ENCODE data around the gene MRM3.
"Not testable (repeated sequence)": the region's sequence is repeated elsewhere in the genome, so short reads cannot be mapped to it uniquely, and the experiment has no call there.

MRM3 gene, protein sequence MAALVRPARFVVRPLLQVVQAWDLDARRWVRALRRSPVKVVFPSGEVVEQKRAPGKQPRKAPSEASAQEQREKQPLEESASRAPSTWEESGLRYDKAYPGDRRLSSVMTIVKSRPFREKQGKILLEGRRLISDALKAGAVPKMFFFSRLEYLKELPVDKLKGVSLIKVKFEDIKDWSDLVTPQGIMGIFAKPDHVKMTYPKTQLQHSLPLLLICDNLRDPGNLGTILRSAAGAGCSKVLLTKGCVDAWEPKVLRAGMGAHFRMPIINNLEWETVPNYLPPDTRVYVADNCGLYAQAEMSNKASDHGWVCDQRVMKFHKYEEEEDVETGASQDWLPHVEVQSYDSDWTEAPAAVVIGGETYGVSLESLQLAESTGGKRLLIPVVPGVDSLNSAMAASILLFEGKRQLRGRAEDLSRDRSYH

DNA sequence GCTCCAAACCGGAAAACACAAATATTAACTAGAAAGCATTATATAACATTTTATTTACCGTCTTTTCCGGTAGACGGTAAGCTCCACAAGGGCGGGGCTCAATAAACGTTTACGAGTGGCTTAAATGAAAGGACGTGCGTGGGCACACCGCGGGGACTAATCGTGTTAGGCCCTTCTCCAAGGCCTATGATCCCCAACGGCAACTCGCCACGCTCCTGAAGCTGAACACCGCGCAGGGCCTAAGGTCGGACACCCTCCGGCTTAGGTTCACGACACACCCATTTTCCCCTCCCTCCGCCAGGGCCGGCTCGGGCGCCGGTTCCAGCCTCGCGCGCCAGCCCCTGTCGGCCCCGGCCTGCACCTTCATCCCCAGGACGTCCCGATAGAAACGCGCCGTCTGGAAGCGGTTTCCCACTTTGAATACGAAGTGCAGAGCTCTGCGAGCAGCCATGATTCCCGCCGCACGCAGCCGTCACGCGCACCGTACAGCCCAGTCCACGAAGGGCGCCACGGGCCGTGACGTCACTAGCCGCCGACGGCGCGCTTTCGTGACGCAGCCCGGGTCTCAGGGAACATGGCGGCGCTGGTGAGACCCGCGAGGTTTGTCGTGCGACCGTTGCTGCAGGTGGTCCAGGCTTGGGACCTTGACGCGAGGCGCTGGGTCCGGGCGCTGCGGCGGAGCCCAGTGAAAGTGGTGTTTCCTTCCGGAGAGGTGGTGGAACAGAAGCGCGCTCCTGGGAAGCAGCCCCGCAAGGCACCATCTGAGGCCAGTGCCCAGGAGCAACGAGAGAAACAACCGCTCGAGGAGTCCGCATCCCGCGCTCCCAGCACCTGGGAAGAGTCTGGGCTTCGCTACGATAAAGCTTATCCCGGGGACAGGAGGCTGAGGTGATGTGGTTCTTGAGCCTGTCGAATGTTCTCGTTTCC is at the start of gene MRM3, which contains the start of gene GLOD4:
Gene MRM3, plus strand, starts transcription at position 549 of the 927 bp plus-strand sequence. Its CDS starts 26 bp downstream, at position 575.
Gene GLOD4, minus strand, starts transcription at position 476 of the 927 bp plus-strand sequence. Its CDS starts 25 bp downstream, at position 451.
- peak; percentile 84 for DNase-seq

DNA sequence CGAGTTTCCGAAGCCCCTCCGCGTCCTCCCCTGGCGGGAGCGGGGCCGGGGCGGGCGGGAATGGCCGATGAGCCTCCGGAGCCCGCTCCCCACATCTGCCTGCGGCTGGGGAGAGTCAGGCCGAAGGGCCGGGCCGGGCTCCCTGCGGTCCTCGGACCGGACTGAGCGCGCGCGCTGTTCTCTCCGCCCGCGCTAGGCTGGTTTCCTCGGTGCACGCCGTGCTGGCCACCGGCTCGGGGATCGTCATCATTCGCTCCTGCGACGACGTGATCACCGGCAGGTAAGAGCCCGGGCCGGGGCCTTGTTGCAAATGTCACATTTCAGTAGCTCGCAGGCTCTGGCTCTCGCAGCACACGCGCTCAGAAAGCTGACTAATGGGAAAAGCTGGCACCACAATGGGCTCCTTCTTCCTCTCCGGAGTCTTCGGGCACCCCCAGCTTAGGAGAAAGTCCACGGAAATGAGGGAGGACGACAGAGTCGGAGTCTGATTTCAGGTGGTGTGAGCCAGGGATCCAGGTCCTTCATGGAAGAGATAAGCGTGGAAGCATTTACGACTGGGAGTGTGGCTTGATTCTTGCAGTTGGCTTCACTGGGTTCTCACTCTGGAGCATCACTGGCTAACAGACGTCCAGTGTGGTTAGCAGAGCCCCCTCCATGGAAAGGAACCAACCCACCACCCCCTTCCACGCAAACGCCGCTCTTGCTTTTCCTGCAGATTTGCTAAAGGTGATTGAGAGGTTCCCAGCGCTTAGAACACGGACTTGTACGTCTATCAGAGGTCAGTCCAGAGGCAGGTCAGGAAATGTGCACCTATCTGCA is 49.0 kb upstream of the MRM3 start:
- peak; percentile 39 for DNase-seq

DNA sequence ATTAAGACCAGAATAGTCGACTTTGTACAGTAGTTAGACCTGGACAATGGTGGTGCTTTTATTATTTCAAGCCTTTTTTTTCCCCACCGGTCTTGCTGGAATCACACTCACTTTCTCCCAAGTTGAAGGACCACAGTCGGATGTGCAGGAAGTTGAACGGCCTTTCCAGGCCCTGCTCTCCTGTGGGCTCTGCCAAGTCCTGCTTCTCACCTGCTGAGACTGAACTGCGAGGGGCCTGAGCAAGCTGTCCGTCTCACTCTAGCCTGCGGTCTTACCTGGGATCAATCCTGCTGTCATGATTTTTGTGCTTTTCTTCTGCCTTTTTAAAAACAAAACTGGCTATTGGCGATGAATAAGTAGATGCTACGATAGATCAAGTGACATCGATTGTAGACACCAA is 48.4 kb upstream of the MRM3 start:
- DNase-seq = no peak

DNA sequence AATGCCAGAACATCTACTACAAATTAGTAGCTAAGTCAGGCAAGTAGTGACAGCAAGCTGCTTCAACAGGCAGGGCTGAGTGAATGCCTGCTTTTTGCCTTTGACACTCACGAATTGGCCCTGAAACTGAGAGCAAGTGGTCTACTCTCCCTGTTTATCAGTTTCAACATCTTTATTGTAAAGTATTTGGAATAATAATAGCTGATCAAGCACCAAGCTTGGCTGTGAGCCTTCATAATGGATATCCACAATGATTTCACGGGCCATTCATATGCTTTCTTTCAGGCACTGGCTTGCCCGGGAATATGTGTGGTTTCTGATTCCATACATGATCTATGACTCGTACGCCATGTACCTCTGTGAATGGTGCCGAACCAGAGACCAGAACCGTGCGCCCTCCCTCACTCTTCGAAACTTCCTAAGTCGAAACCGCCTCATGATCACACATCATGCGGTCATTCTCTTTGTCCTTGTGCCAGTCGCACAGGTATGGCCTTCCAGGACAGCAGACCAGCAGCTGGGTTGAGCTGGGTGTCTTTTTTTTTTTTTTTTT is 44.5 kb upstream of the MRM3 start:
- no peak for DNase-seq

DNA sequence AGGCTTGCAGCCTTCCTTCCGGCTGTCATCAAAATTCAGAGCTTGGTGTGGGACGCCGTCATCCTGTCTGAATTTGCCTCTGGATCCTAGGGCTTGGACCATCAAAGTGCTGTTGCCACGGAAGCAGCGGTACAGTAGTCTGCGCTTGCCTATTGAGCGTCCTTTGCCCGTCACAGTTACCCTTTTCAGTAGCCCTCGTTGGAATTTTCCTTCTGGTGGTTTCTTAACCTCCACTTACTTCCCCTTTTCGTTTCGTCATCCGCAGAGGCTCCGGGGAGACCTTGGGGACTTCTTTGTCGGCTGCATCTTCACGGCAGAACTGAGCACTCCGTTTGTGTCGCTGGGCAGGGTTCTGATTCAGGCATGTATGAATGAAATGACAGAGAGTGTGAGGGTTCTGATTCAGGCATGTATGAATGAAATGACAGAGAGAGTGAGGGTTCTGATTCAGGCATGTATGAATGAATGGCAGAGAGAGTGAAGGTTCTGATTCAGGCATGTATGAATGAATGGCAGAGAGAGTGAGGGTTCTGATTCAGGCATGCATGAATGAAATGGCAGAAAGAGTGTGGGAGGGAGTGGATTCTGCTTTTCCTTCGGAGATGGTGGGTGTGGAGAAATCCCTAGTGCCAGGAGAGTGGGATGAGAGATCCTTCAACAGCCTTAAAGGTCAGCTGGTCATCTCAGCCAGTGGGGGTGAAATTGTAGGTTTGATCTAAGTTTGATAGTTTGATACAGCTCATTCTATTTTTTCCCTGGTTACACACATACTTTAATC is 41.7 kb upstream of the MRM3 start:
- DNase-seq = no peak

DNA sequence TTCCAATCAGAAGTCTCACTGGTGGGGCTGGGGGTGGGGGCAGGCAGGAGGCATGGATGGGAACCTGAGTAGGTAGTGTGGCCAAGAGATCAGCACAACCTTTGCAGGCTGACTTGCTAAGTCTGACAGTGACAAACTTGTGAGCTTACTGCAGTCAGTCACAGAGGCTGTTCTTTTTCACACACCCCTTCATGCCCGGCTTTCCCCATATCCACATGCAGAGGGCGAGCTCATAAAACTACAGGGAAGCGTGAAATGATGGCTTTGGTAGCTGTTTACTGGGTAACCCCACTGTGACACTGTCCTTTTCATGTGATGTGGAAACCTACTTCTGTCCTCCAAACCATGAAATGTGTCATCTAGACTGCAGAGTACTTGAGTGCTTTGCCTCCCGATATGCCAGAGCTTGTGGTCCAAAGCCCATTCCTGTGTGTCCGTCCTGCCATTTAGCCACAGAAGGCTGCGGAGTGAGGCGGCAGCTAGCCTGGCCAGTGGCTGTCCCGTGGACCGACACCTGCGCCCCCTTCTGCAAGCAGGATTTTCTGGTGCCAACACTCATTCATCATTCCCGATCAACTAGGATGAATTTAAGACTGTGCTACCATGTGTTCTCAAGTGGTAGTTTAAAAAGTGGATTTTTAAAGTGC is 39.9 kb upstream of the MRM3 start:
- DNase-seq = no peak

DNA sequence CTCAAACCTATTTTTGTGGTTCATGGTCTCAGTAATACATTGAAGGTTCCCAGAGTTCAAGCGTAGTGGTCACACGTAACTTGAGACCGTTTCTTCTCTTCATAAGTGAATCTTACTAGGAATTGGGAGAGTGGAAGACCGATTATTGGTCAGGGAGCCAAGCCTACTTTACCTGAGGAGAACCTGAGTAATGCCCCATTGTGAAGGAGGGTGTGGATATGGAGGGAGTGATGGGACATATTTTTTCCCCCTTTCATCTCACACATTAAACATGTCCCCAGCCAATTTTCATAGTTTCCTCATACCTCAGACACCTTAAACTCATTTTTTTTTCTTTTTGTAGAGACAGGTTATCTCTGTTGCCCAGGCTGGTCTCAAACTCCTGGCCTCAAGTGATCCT is 39.0 kb upstream of the MRM3 start:
- DNase-seq = no peak

DNA sequence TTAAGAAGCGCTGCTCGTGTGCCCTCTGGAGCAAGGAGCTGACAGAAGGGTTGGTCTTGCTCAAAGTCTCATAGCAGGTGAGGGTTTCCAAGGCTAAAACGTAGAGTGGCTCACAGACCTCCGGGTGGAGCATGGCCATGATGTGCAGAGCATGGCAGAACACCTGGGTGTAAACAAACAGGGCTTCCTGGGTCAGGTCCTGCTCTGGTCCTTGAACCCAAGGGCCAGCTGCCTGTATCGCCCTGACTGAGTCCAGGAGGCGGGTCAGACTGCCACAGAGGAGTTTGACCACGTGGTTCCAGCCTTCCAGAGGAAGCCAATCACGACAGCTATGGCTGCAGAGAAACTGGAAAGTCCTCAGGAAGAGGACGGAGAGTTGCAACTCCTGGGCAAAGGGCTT is 37.2 kb upstream of the MRM3 start:
- no peak for DNase-seq

DNA sequence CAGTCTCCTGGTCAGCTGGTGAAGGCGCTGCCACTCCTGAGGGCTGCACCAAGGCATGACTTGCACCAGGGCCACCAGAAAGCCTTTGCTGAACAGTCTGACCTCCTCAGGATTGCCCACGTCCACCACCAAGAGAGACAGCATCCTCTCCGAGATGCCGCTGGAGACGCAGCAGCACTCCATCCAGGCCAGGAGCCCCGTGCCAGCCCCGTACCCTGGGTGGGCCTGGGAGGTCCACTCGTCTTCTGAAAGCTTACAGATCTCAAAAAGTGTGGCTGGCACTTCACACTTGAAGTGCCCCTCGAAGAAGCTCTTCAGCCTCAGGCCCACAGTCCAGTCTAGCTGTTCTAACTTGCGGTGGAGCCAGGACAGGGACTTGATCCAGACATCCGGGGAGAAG is 36.7 kb upstream of the MRM3 start:
- no peak for DNase-seq

DNA sequence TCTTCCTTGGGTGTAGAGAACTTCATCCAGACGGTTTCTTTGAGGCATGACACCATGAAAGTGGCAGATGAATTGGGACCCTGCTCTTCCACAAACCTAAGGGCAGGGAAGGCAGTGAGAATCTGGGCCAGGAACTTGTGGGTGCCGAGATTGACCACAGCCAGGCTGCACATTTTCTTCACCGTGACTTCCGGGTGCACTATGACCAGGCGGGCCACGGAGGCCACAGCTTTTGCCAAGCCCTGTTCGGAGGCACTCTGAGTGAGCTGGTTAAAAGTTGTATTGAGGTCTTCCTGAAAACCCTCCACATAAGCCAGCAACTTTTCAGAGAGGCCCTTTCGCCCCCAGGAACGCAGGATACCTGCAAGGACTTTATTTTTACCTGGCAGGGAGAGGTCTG is 36.0 kb upstream of the MRM3 start:
- no peak for DNase-seq

DNA sequence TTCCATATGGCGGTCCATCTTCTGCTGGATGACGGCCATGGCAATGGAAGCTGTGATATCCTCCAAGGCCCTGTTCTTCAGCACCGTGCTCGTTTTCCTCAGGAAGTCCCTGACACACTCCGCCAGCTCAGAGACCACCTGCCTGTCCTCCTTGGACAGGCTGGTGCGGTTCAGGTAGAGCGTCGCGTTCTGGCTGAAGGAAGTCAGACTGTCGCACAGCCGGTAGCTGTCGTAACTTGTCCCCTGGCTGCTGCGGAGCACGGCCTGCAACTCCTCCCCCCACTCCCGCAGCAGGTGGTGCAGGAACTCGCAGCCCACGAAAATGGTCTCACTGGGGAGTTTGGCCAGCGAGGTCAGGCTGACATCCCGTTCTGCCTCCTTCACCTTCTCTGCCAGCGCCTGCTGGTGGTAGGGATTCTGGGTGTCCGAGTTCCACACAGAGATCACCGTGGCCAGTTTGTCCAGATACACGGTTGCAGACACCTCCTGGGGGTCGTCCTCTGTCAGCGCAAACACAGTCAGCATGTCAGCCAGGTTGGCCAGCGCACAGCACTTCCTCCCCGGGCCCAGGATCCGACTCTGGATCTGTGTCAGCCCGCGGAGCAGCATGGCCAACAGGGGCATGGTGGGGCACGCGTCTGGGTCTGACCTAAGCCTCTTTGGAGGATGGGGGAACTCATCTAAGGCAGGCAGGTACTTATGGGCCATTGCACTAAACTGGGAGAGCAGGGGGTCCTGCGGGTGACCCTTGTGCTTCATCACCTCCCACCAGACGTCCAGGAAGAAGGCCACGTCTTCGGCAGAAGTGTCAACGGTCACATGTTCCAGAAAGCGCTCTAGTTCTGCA is 35.1 kb upstream of the MRM3 start:
- DNase-seq = no peak

DNA sequence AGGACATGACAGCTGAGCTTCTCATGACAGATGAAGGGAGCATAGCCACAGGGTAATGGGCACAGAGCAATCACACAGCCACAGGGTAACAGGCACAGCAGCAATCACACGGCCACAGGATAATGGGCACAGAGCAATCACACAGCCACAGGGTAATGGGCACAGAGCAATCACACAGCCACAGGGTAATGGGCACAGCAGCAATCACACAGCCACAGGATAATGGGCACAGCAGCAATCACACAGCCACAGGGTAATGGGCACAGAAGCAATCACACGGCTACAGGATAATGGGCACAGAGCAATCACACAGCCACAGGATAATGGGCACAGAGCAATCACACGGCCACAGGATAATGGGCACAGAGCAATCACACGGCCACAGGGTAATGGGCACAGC is 33.5 kb upstream of the MRM3 start:
- DNase-seq = not testable (repeated sequence)

DNA sequence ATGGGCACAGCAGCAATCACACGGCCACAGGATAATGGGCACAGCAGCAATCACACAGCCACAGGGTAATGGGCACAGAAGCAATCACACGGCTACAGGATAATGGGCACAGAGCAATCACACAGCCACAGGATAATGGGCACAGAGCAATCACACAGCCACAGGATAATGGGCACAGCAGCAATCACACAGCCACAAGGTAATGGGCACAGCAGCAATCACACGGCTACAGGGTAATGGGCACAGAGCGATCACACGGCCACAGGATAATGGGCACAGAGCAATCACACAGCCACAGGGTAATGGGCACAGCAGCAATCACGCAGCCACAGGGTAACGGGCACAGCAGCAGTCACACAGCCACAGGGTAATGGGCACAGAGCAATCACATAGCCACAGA is 32.8 kb upstream of the MRM3 start:
- DNase-seq = not testable (repeated sequence)

DNA sequence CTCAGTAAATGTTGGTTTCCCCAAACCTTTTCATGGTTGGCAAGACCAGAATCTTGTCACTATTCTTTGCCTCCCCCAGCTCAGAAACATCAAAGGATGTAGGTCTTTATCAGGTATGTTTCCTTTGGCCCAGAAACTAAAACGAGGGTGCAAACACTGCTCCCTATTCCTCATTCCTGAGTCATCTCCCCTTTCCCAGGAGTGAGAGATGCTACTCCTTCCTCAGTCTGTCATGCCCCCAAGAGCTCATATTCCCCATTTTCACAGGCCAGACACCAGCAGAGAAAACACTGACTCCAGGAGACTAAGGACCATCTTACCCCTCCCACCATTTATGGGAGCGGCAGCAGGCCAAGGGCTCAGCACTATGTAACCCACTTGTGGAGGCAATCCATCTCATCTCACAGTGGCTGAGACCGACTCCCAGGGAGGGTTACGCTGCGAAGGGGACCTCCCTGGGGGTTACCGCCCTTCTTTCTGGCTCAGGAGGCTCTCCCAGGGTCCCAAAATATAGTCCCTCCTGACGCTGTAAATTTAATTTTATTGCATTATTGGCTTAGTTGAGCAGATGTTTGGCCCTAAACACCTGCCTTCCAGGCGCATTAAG is 31.6 kb upstream of the MRM3 start:
- no peak for DNase-seq

DNA sequence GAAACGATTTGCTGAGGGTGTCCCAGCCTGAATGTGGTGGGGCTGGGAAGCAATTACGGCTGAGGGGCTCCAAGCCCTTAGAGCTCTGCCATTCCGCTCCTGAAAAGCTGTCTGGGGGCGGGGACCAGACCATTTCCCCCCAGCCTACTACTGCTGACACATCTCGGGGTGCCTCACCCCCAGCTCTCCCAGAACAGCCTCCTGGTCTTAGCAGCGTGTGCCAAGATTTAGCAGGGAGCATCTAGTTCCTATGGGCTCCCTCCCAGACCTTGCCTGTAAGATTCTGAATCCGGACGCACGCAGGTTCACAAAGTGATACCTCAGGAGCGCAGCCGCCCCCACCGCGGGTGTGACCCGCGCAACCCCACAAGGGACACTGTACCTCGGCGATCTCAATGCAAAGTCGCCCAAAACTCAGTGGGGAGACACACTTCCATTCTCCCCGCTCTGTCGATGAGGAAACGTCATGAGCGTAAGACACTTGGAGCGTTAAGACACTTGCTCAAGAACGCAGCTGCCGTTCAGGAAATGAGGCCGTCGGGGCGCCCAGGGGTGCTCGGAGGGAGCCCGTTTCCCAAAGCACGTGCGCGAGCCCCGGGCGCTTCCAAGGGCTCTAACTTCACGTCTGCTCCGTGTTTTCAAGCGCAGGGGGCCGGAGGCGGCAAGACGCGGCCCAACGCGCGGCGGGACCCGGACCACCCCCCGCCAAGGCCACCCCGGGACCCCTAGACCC is 30.7 kb upstream of the MRM3 start:
- peak; percentile 42 for DNase-seq

DNA sequence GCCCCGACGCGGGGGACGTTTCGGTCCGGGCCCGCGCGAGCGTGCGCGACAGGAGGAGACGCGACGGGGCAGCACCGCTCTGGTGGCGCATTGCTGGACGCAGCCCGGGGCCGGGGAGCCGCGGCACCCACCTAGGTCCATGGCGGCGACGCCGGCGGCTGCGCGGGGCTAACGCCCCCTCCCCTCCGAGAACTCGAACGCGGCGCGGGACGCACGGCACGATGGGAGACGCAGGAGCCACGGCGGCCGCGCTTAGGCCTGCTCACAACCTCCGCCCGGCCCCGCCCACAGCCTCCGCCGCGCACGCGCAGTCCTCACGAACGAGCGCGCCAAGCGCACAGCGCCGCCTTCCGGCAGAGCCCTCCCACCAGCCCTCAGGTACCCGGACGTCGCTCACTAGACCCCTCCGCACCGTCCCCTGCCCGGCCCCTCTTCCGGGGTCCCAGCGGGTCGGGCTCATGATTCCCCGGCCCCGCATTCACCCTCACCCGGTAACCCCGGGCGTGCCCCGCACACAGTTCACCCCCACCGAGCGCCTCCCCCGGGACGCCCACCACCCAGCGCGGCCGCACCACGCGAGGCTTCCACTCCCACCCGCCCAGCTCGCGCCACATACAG is 30.0 kb upstream of the MRM3 start, which contains the start of gene GEMIN4:
Gene GEMIN4, minus strand, starts transcription at position 263 of the 618 bp plus-strand sequence. Its CDS starts 122 bp downstream, at position 141.
- DNase-seq = peak; percentile 87

DNA sequence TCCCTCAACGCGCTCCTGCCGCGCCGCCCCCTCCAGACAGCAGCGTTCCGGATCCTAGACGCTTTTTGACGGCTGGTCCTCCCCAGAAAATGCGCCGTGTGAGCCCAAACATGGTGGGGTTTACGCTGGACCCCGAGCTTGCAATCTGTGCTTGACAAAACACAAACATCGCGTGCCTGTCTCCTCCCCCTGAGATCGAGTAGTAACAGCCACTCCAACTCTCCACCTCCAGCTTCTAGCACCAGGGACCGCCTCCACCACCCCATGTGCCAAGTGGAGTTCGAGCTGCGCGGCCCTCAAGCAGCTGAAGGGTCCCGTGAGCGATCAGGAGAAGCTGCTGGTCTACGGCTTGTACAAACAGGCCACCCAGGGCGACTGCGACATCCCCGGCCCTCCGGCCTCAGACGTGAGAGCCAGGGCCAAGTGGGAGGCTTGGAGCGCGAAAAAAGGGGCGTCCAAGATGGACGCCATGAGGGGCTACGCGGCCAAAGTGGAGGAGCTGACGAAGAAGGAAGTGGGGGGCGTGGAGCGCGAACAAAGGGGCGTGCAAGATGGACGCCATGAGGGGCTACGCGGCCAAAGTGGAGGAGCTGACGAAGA is 29.4 kb upstream of the MRM3 start:
- peak; percentile 54 for DNase-seq

DNA sequence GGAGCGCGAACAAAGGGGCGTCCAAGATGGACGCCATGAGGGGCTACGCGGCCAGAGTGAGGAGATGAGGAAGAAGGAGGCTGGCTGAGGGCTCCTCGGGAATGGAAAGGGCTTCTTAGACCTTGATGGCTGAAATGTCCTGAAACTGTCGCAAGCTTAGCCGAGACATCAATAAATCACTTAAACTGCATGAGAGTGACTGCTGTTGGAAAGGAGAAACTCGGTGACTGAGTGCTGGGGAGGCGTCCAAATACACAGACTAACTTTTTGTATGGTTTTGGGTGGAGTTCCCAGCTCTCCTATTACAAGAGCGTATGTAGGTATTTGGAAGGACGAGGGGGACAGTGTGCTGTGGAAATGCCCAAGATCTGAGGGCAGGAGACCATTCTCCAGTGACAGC is 28.7 kb upstream of the MRM3 start:
- DNase-seq = no peak

Data from fibroblast of skin of right quadriceps (primary cell).